CD8-positive, alpha-beta memory T cell (primary cell): ENCODE results near the gene SPART. TPM values are rescaled to one million over a fixed set of nuclear protein-coding genes. Genes with fewer than 3 reads are reported as not detected.
A peak's percentile ranks its signal among the peaks of the same experiment; 100 is the strongest.
"Not testable (repeated sequence)": the region's sequence is repeated elsewhere in the genome, so short reads cannot be mapped to it uniquely, and the experiment has no call there.

Source experiments
- CTCF ChIA-PET: fragments of 350-600 bp; sonication (Branson Sonifier 250); formaldehyde crosslinking; loops from one replicate; lab custom pipeline; 2021; ENCODE audit warnings: antibody characterized with exemption; lab: Charles Lee
- POLR2A ChIA-PET: fragments of 350-600 bp; sonication (Branson Sonifier 250); formaldehyde crosslinking; loops from one replicate; lab custom pipeline; 2021; ENCODE audit warnings: antibody characterized with exemption; lab: Charles Lee
- DNase-seq, 5 donors: peaks; one replicate each; pipeline versions ENCODE4 v3.0.0 to v3.0.0-alpha.2; 2020 to 2022; ENCODE audit warnings: mixed read lengths in 1 of 5
- H3K27ac ChIP-seq: one replicate; pipeline ENCODE4 v1.7.0; 2013; ENCODE audit warnings: low read depth, mild to moderate bottlenecking, low read length, moderate library complexity
- H3K27me3 ChIP-seq: 2 replicates; pipeline ENCODE4 v1.7.0; 2013; ENCODE audit warnings: low read length, mild to moderate bottlenecking; ENCODE audit not compliant: insufficient read depth, poor library complexity, severe bottlenecking
- H3K36me3 ChIP-seq: 2 replicates; pipeline ENCODE4 v1.7.0; 2013; ENCODE audit warnings: mild to moderate bottlenecking, low read length, moderate library complexity; ENCODE audit not compliant: insufficient read depth
- H3K4me1 ChIP-seq: 2 replicates; pipeline ENCODE4 v1.7.0; 2013; ENCODE audit warnings: mild to moderate bottlenecking, low read length, moderate library complexity; ENCODE audit not compliant: insufficient read depth
- H3K4me3 ChIP-seq: 2 replicates; pipeline ENCODE4 v1.7.0; 2013; ENCODE audit warnings: mild to moderate bottlenecking, low read length
- H3K9me3 ChIP-seq: 2 replicates; pipeline ENCODE4 v1.7.0; 2013; ENCODE audit warnings: mild to moderate bottlenecking, low read length
- H3K27ac Mint-ChIP-seq, 8 donors: one replicate each; pipeline ENCODE4 v1.8.0; 2020 to 2021; ENCODE audit warnings: mixed read lengths in 8 of 8, mild to moderate bottlenecking in 6 of 8, inconsistent platforms in 3 of 8, moderate library complexity in 3 of 8
- H3K27me3 Mint-ChIP-seq, 2 donors: one replicate each; pipeline ENCODE4 v1.8.0; 2020 to 2021; ENCODE audit warnings: mixed read lengths in 2 of 2, mild to moderate bottlenecking in 1 of 2, moderate library complexity in 1 of 2
- H3K36me3 Mint-ChIP-seq, 3 donors: one replicate each; pipeline ENCODE4 v1.8.0; 2020 to 2021; ENCODE audit warnings: mixed read lengths in 3 of 3, inconsistent platforms in 1 of 3, mild to moderate bottlenecking in 1 of 3
- H3K4me1 Mint-ChIP-seq, 3 donors: one replicate each; pipeline ENCODE4 v1.8.0; 2020 to 2021; ENCODE audit warnings: mixed read lengths in 3 of 3, inconsistent platforms in 1 of 3, mild to moderate bottlenecking in 1 of 3
- H3K4me3 Mint-ChIP-seq, 7 donors: one replicate each; pipeline ENCODE4 v1.8.0; 2020 to 2021; ENCODE audit warnings: mixed read lengths in 7 of 7, mild to moderate bottlenecking in 6 of 7, moderate library complexity in 4 of 7, inconsistent platforms in 2 of 7
- H3K9me3 Mint-ChIP-seq, 5 donors: one replicate each; pipeline ENCODE4 v1.8.0; 2020 to 2022; ENCODE audit warnings: mixed read lengths in 5 of 5, mild to moderate bottlenecking in 3 of 5, moderate library complexity in 2 of 5, inconsistent platforms in 1 of 5
- polyA plus RNA-seq: library from polyadenylated mRNA; unstranded; fragments of 300-500 nt; fragmentation: Illumina TruSeq; gene quantifications from one replicate; pipeline ENCODE4 v1.2.3, GENCODE V29; 2021
- total RNA-seq, 2 experiments: library from RNA; stranded (reverse); gene quantifications; one replicate each; pipeline ENCODE4 v1.2.3, GENCODE V29; 2021

Gene SPART
- total and polyA plus RNA-seq, 3 experiments from 2014 or later = 9.2 to 22.6 (median 10.8) TPM

- CTCF ChIA-PET, H3K4me1 Mint-ChIP-seq: not testable (repeated sequence)
These were observed 21.3 kb downstream of the SPART start for GRCh38 chr13:36324881-36325280.

DNA sequence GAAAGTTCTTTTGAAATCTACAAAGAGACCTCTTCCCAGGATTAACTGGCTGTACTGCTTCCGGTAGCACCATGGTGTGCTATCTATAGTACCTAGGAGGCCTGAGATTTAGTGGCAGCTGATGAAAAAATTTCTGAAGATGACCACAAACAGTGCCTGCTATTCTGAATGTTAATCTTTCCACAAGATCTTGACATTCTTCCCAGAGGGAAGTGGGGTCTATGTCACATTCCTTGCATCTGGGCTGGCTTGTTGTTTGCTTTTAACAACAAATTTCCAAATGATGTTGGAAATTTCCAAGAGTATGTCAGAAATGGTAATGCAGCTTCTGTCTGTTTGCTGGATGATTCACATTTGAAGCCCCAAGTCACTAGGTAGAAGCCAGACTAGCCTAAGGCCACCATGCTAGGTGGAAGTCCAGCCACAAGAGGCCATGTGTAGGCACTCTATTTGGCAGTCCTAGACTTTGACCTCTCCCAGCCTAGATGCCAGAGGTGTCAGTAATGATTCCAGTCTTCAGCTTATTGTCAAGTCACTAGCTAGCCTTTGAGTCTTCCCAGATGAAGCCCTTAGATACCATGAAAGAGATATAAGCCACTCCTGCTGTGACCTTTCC is 22.1 kb downstream of the SPART start:
- Histone ChIP-seq H3K4me3 (no peak overlapping the region), H3K4me1 (no peaks in the 10 kb centered on the region), H3K36me3 (peaks cover 10% of the 10 kb centered on the region), H3K9me3 (no peaks in the 10 kb centered on the region), H3K27ac (no peak overlapping the region), H3K27me3 (no peaks in the 10 kb centered on the region)
- no peaks in the 10 kb centered on the region for H3K27me3 Mint-ChIP-seq
- H3K27ac Mint-ChIP-seq = no peak overlapping the region
- DNase-seq = no peak
- peaks cover 0 to 15% (median 0%) of the 10 kb centered on the region in 3 donors for H3K36me3 Mint-ChIP-seq
- H3K9me3 Mint-ChIP-seq = peaks cover 0 to 4% (median 0%) of the 10 kb centered on the region in 5 donors
- no peak overlapping the region for H3K4me3 Mint-ChIP-seq
- ChIA-PET POLR2A (no interaction called here), CTCF (no interaction called here)
- no peaks in the 10 kb centered on the region for H3K4me1 Mint-ChIP-seq

More at GRCh38 chr13:36324881-36325280, 21.3 kb downstream of the SPART start:
- H3K27ac ChIP-seq, H3K36me3 ChIP-seq, H3K4me3 Mint-ChIP-seq, H3K27ac Mint-ChIP-seq, H3K4me1 ChIP-seq, DNase-seq, H3K9me3 Mint-ChIP-seq, H3K27me3 Mint-ChIP-seq, H3K9me3 ChIP-seq, H3K4me3 ChIP-seq, H3K27me3 ChIP-seq, POLR2A ChIA-PET: not testable (repeated sequence)
- peaks cover 0 to 15% (median 0%) of the 10 kb centered on the region in 3 donors for H3K36me3 Mint-ChIP-seq

GRCh38 chr13:36323408-36323807 is 22.8 kb downstream of the SPART start:
- H3K9me3 Mint-ChIP-seq = peaks cover 0 to 4% (median 0%) of the 10 kb centered on the region in 5 donors
- CTCF ChIA-PET = no interaction called here
- H3K27me3 Mint-ChIP-seq = no peaks in the 10 kb centered on the region
- Histone ChIP-seq H3K4me3 (no peak overlapping the region), H3K27me3 (no peaks in the 10 kb centered on the region), H3K4me1 (no peaks in the 10 kb centered on the region), H3K36me3 (peaks cover 10% of the 10 kb centered on the region), H3K27ac (no peak overlapping the region), H3K9me3 (no peaks in the 10 kb centered on the region)
- POLR2A ChIA-PET = no interaction called here
- no peak overlapping the region for H3K27ac Mint-ChIP-seq
- no peaks in the 10 kb centered on the region for H3K4me1 Mint-ChIP-seq
- H3K4me3 Mint-ChIP-seq = no peak overlapping the region
- peaks cover 0 to 12% (median 0%) of the 10 kb centered on the region in 3 donors for H3K36me3 Mint-ChIP-seq
- no peak for DNase-seq

DNA sequence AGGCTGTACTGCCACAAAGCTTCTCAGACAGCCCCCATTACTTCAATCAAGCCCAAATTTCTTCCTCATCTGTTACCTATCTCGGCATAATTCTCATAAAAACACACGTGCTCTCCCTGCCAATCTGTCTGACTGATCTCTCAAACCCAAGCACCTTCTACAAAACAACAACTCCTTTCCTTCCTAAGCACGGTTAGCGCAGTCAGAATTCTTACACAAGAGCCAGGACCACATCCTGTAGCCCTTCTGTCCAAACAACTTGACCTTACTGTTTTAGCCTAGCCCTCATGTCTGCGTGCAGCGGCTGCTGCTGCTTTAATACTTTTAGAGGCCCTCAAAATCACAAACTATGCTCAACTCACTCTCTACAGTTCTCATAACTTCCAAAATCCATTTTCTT is 26.4 kb downstream of the SPART start:
- H3K4me3 ChIP-seq, H3K27ac ChIP-seq, H3K27me3 ChIP-seq, H3K4me1 ChIP-seq, H3K27me3 Mint-ChIP-seq, H3K4me3 Mint-ChIP-seq, H3K9me3 ChIP-seq, CTCF ChIA-PET, POLR2A ChIA-PET, H3K27ac Mint-ChIP-seq, H3K36me3 Mint-ChIP-seq, DNase-seq, H3K4me1 Mint-ChIP-seq, H3K9me3 Mint-ChIP-seq, H3K36me3 ChIP-seq: not testable (repeated sequence)

DNA sequence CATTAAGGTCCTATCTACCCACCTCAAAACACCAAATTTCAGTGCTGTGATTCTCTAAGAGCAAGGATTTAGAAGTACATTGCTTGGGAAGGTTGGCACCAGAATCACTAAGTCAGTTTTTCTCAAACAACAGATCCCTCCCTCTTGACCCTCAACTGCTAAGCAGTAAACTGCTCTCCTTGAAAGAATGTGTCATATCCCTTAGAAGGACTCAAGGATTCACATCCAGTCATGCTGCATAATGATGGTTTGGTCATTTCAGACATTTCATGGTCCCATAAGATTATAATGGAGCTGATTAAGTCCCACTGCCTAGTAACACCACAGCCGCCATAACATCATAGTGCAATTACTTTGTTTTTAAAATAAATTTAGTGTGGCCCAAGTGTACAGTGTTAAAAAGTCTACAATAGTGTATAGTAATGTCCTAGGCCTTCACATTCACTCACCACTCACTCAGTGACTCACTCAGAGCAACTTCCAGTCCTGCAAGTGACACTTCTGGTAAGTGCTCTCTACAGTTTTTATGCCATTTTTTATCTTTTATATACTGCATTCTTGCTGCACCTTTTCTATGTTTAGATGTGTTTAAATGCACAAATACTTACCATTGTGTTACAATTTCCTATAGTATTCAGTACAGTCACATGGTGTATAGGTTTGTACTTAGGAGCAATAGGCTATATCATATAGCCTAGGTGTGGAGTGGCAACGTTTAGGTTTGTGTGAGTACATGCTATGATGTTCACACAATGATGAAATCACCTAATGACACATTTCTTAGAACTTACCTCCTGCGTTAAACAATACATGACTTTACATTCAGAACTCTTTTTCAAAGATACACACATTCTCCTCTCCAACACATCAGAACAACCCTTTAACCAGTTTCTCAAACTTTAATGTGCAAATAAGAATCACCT is 32.9 kb downstream of the SPART start:
- Mint-ChIP-seq H3K36me3 (peaks cover 0 to 6% (median 0%) of the 10 kb centered on the region in 3 donors), H3K4me1 (no peaks in the 10 kb centered on the region), H3K27me3 (no peaks in the 10 kb centered on the region), H3K27ac (peak overlapping the region in 1 of 8 donors; percentile 43), H3K4me3 (no peak overlapping the region), H3K9me3 (peaks cover 0 to 7% (median 0%) of the 10 kb centered on the region in 5 donors)
- H3K36me3 ChIP-seq = peaks cover 6% of the 10 kb centered on the region
- no peaks in the 10 kb centered on the region for H3K4me1 ChIP-seq
- ChIA-PET CTCF (no interaction called here), POLR2A (no interaction called here)
- no peaks in the 10 kb centered on the region for H3K27me3 ChIP-seq
- H3K9me3 ChIP-seq = no peaks in the 10 kb centered on the region
- no peak overlapping the region for H3K27ac ChIP-seq
- H3K4me3 ChIP-seq = no peak overlapping the region
- no peak for DNase-seq

- peaks cover 0 to 6% (median 0%) of the 10 kb centered on the region in 3 donors for H3K36me3 Mint-ChIP-seq
- Histone ChIP-seq H3K9me3 (no peaks in the 10 kb centered on the region), H3K4me3 (no peak overlapping the region), H3K36me3 (peaks cover 6% of the 10 kb centered on the region), H3K4me1 (no peaks in the 10 kb centered on the region), H3K27ac (no peak overlapping the region), H3K27me3 (no peaks in the 10 kb centered on the region)
- ChIA-PET POLR2A (no interaction called here), CTCF (no interaction called here)
- peaks cover 0 to 3% (median 0%) of the 10 kb centered on the region in 5 donors for H3K9me3 Mint-ChIP-seq
- no peaks in the 10 kb centered on the region for H3K27me3 Mint-ChIP-seq
- no peaks in the 10 kb centered on the region for H3K4me1 Mint-ChIP-seq
- no peak overlapping the region for H3K4me3 Mint-ChIP-seq
- DNase-seq = no peak
- no peak overlapping the region for H3K27ac Mint-ChIP-seq
These were observed 35.6 kb downstream of the SPART start for GRCh38 chr13:36310417-36311108.

DNA sequence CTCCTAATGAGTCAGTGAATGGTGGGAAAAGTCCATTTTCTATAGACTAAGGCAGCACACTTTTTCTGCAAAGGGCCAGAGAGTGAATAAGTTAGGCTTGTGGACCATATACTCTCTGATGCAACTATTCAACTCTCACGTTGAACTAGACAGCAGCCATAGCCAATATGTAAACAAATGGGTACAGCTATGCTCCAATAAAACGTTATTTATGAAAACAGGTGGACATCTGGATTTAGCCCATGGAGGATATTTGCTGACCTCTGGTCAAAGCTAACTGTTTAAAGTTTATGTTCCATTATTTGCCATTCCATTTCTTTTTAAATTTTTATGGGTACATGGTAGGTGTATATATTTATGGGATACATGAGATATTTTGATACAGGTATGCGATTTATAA is 43.9 kb downstream of the SPART start:
- H3K4me3 Mint-ChIP-seq = no peak overlapping the region
- peaks cover 10 to 19% of the 10 kb centered on the region in 2 donors for H3K27me3 Mint-ChIP-seq
- no peak overlapping the region for H3K27ac ChIP-seq
- no peaks in the 10 kb centered on the region for H3K9me3 ChIP-seq
- no peak overlapping the region for H3K27ac Mint-ChIP-seq
- no peaks in the 10 kb centered on the region for H3K4me1 ChIP-seq
- ChIA-PET CTCF (interaction anchor here (1.1 kb wide), 1 partner anchor 10 kb away, joined by 3 read pairs; no protein-coding TSS in a partner anchor), POLR2A (no interaction called here)
- no peaks in the 10 kb centered on the region for H3K36me3 ChIP-seq
- H3K4me3 ChIP-seq = no peak overlapping the region
- no peaks in the 10 kb centered on the region for H3K27me3 ChIP-seq
- peaks cover 0 to 2% (median 1%) of the 10 kb centered on the region in 3 donors for H3K36me3 Mint-ChIP-seq
- DNase-seq = no peak
- peaks cover 7 to 9% (median 9%) of the 10 kb centered on the region in 3 donors for H3K4me1 Mint-ChIP-seq
- H3K9me3 Mint-ChIP-seq = peaks cover 0 to 2% (median 0%) of the 10 kb centered on the region in 5 donors

DNA sequence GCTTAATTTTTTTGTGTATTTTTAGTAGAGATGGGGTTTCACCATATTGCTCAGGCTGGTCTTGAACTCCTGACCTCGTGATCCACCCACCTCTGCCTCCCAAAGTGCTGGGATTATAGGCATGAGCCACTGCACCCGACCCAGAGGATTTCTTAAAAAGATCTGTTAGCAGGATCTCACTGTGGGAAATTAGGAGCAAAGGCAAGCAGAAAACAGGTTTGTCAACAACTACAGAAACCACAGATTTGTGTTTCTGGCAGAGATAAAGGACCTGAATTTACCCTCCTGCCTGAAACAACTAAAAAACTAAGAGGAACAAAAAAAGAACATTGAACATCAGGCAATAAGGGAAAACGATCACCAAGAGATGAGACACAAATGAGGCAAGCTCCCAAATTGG is 46.7 kb downstream of the SPART start:
- H3K27me3 Mint-ChIP-seq = peaks cover 21 to 30% of the 10 kb centered on the region in 2 donors
- CTCF ChIA-PET, DNase-seq: not testable (repeated sequence)

More for the DNA sequence above, 46.7 kb downstream of the SPART start:
- POLR2A ChIA-PET, H3K4me1 ChIP-seq, H3K36me3 Mint-ChIP-seq, H3K9me3 Mint-ChIP-seq, H3K36me3 ChIP-seq, H3K9me3 ChIP-seq, H3K27ac ChIP-seq, H3K4me3 ChIP-seq, H3K4me3 Mint-ChIP-seq, H3K27me3 ChIP-seq: not testable (repeated sequence)
- H3K27ac Mint-ChIP-seq = peak overlapping the region in 1 of 8 donors; percentile 36
- H3K4me1 Mint-ChIP-seq = peaks cover 9 to 15% (median 15%) of the 10 kb centered on the region in 3 donors
